Hepatocyte (in vitro differentiated cells): Measurements from ENCODE around the gene NOC4L. TPM values are rescaled to one million over a fixed set of nuclear protein-coding genes. Genes with fewer than 3 reads are reported as not detected.

ENCODE experiments used
- DNase-seq: peaks from one replicate; pipeline ENCODE4 v3.0.0-alpha.2; 2016; ENCODE audit warnings: low spot score
- H2AFZ ChIP-seq: fragments of 200-600 bp; sonication (generic); 2 replicates; pipeline ENCODE4 v1.6.0; 2016; ENCODE audit warnings: antibody characterized with exemption, mild to moderate bottlenecking
- H3K27ac ChIP-seq: fragments of 200-600 bp; sonication (generic); 2 replicates; pipeline ENCODE4 v1.5.1; 2016; ENCODE audit warnings: mild to moderate bottlenecking
- H3K27me3 ChIP-seq: fragments of 200-600 bp; sonication (generic); 2 replicates; pipeline ENCODE4 v1.6.1; 2016
- H3K36me3 ChIP-seq: fragments of 200-600 bp; sonication (generic); replicated peaks from 2 replicates; pipeline ENCODE4 v1.5.1; 2016; ENCODE audit warnings: low read depth; ENCODE audit not compliant: insufficient read depth
- H3K4me1 ChIP-seq: fragments of 200-600 bp; sonication (generic); 2 replicates; pipeline ENCODE4 v1.5.1; 2016; ENCODE audit warnings: mild to moderate bottlenecking, moderate library complexity; ENCODE audit not compliant: insufficient read depth
- H3K4me2 ChIP-seq: fragments of 200-600 bp; sonication (generic); 2 replicates; pipeline ENCODE4 v1.6.0; 2016
- H3K4me3 ChIP-seq: fragments of 200-600 bp; sonication (generic); 2 replicates; pipeline ENCODE4 v1.5.1; 2016; ENCODE audit warnings: mild to moderate bottlenecking
- H3K79me2 ChIP-seq: fragments of 200-600 bp; sonication (generic); 2 replicates; pipeline ENCODE4 v1.6.0; 2017; ENCODE audit warnings: mild to moderate bottlenecking
- H3K9me2 ChIP-seq: fragments of 200-600 bp; sonication (generic); replicated peaks from 2 replicates; pipeline ENCODE4 v1.6.0; 2017; ENCODE audit warnings: mild to moderate bottlenecking; ENCODE audit not compliant: insufficient read depth
- H3K9me3 ChIP-seq: fragments of 200-600 bp; sonication (generic); 2 replicates; pipeline ENCODE4 v1.5.1; 2016; ENCODE audit warnings: low read depth, mild to moderate bottlenecking
- H4K20me1 ChIP-seq: fragments of 200-600 bp; sonication (generic); 2 replicates; pipeline ENCODE4 v1.6.0; 2016; ENCODE audit warnings: mild to moderate bottlenecking; ENCODE audit not compliant: insufficient read depth, poor library complexity, severe bottlenecking
- CTCF ChIP-seq: fragments of 200-600 bp; sonication (generic); IDR thresholded peaks from 2 replicates; pipeline ENCODE4 v1.5.1; 2016; ENCODE audit warnings: antibody characterized with exemption, mild to moderate bottlenecking; ENCODE audit not compliant: poor library complexity
- EZH2 ChIP-seq: fragments of 200-600 bp; sonication (generic); IDR thresholded peaks from 2 replicates; pipeline ENCODE4 v1.6.1; 2016; ENCODE audit warnings: antibody characterized with exemption, mild to moderate bottlenecking, borderline replicate concordance
- EZH2phosphoT487 ChIP-seq: fragments of 200-600 bp; sonication (generic); IDR thresholded peaks from one replicate; pipeline ENCODE4 v1.6.1; 2018; ENCODE audit warnings: antibody characterized with exemption, mild to moderate bottlenecking, low read depth, moderate library complexity; ENCODE audit not compliant: unreplicated experiment, severe bottlenecking
- WGBS: methylation state at CpG from one replicate; pipeline ENCODE4 v1.1.6; 2016; ENCODE audit warnings: low lambda C conversion rate; ENCODE audit errors: missing lambda C conversion rate; 5-methylcytosine and 5-hydroxymethylcytosine counted together
- polyA plus RNA-seq: library from polyadenylated mRNA; unstranded; fragments of >200 nt; fragmentation: Nextera tagmentation; extraction: Ambion mirVana; gene quantifications from 2 replicates; pipeline ENCODE4 v1.2.1, GENCODE V29; 2016
- total RNA-seq: library from RNA; depleted of rRNA; stranded (reverse); fragments of >200 nt; gene quantifications from 2 replicates; pipeline ENCODE4 v1.2.3, GENCODE V29; 2014

Gene NOC4L
- total and polyA plus RNA-seq, 2 experiments from 2014 or later, result 8.9 to 31.8 TPM

DNA sequence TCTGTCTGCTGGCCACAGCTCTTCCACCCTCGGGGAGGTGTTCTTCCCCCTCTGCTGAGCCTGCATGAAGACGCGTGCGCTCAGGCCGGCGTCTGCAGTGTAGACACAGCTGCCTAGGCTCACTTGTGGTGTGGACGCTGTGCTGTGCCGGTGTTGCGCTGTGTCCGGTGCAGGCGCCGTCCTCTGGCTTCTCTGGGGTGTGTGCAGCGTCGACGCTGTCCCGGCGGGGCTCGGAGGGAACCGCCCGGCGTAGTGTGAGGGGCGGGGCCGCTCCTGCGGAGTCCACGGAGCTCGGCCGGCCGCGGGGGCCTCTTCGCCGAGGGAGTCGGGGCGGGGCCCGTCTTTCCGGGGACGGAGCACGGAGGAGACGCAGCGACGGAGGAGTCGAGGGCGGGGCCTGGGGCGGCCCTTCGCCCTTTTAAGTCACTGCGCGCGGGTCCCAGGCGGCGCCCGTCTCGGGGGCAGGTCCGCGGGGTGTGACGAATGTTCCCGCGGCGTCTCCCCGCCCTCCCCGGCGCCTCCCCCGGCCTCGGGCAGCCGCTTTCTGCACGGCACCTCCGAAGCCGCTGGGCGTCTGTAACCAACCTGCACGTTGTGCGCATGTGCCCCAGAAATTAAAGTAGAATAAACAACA is 45.2 kb downstream of the NOC4L start:
- no peaks in the 10 kb centered on the region for H3K79me2 ChIP-seq
- no peaks in the 10 kb centered on the region for H3K36me3 ChIP-seq
- WGBS, result under 1% methylated on average over 28 of the region's 69 CpGs
- peak overlapping the region; percentile 54 for H3K27ac ChIP-seq
- peak; percentile 93 for DNase-seq
- H3K4me1 ChIP-seq, result peaks cover 8% of the 10 kb centered on the region
- H3K9me2 ChIP-seq, result no peaks in the 10 kb centered on the region
- peak overlapping the region; percentile 94 for H3K4me2 ChIP-seq
- peaks cover 26% of the 10 kb centered on the region for H3K27me3 ChIP-seq
- H3K9me3 ChIP-seq, result no peaks in the 10 kb centered on the region
- peak overlapping the region; percentile 68 for H3K4me3 ChIP-seq
- no peaks in the 10 kb centered on the region for H4K20me1 ChIP-seq
- TF ChIP-seq EZH2phosphoT487, result no peak
- TF ChIP-seq EZH2, result no peak
- no peak for TF ChIP-seq CTCF
- H2AFZ ChIP-seq, result peak overlapping the region; percentile 70

DNA sequence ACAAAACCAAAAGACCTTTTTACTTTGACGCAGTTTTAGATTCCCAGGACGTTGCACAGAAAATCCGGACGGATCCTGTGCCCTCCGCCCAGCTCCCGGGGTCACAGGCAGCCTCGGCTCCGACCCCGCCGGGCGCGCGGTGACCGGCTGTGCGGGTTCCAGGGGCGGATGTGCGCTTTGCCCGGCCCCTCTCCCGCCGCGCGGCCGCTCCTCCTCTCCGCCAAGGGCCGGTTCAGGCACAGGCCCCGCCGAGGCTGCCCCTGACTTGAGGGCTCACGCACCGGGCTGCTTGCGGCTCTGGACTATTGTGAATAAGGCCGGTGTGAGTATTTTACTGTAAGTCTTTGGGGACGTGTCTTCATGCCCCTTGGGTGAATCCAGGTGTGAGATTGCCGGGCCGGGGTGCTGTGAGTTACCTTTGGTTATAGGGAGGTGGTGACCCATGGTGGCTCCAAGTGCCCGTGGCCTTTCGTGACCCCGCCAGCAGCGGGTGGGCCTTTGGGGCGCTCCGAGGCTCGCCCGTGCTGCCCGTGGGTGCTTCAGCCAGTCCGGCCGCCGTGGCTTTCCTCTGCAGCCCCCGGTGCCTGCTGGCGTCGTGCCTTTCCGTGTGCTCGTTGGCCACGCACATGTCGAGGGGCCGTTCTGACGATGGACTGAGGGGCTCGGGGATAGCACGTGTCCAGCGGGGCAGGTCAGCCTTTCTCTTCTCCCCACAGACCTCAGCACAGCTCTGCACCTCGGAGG is 45.9 kb downstream of the NOC4L start:
- no peak for TF ChIP-seq EZH2
- H3K9me3 ChIP-seq, result no peaks in the 10 kb centered on the region
- H3K36me3 ChIP-seq, result no peaks in the 10 kb centered on the region
- H3K27ac ChIP-seq, result peak overlapping the region; percentile 54
- peak overlapping the region; percentile 57 for H2AFZ ChIP-seq
- 39% methylated on average over 58 of the region's 59 CpGs for WGBS
- DNase-seq, result peak; percentile 54
- H3K4me3 ChIP-seq, result peak overlapping the region; percentile 68
- no peaks in the 10 kb centered on the region for H3K79me2 ChIP-seq
- peaks cover 8% of the 10 kb centered on the region for H3K4me1 ChIP-seq
- peak overlapping the region; percentile 94 for H3K4me2 ChIP-seq
- H3K9me2 ChIP-seq, result no peaks in the 10 kb centered on the region
- H4K20me1 ChIP-seq, result no peaks in the 10 kb centered on the region
- peaks cover 21% of the 10 kb centered on the region for H3K27me3 ChIP-seq

- Histone ChIP-seq H3K27ac (no peak overlapping the region), H3K36me3 (no peaks in the 10 kb centered on the region), H4K20me1 (no peaks in the 10 kb centered on the region), H3K9me3 (no peaks in the 10 kb centered on the region), H3K27me3 (peaks cover 14% of the 10 kb centered on the region), H3K9me2 (no peaks in the 10 kb centered on the region), H2AFZ (no peak overlapping the region), H3K4me3 (no peak overlapping the region), H3K79me2 (no peaks in the 10 kb centered on the region), H3K4me1 (peaks cover 8% of the 10 kb centered on the region), H3K4me2 (no peak overlapping the region)
- no peak for DNase-seq
- TF ChIP-seq EZH2 (no peak), CTCF (no peak), EZH2phosphoT487 (no peak)
- WGBS, result 88% methylated on average over 30 of the region's 30 CpGs
Measured at GRCh38 chr12:132190834-132191500, 46.7 kb downstream of the NOC4L start.
